Measurements from ENCODE around the gene TAB2.

TAB2 gene

DNA sequence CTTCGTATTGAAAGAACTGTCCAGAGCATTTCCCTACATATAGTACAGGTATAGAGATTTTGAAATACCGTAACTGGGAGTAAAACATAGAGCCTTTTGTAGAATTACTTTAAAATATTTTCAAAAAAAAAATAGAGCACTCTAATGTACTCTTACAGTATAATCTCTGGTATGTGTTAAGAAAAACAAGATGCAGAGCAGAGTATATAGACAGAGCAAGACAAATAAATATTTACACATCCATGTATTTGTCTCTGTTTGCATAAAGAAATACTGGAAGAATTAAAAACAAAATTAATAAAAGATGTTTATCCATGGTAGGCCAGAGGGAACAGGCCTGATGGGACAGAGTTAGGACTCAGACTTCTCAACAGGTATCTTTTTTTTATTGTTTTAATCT lies 54.5 kb downstream of the TAB2 start:
- no peak for DNase-seq (ENCODE audit: low read depth)
- TF ChIP-seq, protein P1, sequence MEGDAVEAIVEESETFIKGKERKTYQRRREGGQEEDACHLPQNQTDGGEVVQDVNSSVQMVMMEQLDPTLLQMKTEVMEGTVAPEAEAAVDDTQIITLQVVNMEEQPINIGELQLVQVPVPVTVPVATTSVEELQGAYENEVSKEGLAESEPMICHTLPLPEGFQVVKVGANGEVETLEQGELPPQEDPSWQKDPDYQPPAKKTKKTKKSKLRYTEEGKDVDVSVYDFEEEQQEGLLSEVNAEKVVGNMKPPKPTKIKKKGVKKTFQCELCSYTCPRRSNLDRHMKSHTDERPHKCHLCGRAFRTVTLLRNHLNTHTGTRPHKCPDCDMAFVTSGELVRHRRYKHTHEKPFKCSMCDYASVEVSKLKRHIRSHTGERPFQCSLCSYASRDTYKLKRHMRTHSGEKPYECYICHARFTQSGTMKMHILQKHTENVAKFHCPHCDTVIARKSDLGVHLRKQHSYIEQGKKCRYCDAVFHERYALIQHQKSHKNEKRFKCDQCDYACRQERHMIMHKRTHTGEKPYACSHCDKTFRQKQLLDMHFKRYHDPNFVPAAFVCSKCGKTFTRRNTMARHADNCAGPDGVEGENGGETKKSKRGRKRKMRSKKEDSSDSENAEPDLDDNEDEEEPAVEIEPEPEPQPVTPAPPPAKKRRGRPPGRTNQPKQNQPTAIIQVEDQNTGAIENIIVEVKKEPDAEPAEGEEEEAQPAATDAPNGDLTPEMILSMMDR (IDR thresholded peaks at IDR 0.05; ENCODE audit: insufficient read depth, low read depth, low read length, missing control alignments), result no peak
- no peak overlapping the region for H3K4me3 ChIP-seq (ENCODE audit: low read length)

DNA sequence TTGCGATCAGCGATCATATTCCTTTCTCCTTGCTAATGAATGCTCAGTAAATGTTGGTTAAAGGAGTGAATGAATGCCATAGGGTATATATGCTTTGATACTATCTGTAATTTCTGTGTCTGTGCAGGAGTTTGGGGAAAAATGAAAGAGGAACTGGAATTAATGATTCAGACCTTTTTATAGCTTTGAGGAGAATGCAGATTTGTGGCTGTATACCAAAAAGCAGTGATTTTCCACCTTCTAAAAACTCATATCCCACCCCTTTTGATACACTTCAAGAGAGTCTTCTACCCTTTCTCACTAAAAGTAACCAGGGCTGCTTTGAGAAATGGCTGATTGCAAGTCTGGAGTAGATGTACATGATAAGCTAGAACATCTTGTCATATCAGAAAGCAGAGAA lies 56.0 kb downstream of the TAB2 start:
- H3K4me3 ChIP-seq (ENCODE audit: low read length), result no peak overlapping the region
- TF ChIP-seq, protein P1 (IDR thresholded peaks at IDR 0.05; ENCODE audit: insufficient read depth, low read depth, low read length, missing control alignments), result no peak
- DNase-seq (ENCODE audit: low read depth), result no peak

DNA sequence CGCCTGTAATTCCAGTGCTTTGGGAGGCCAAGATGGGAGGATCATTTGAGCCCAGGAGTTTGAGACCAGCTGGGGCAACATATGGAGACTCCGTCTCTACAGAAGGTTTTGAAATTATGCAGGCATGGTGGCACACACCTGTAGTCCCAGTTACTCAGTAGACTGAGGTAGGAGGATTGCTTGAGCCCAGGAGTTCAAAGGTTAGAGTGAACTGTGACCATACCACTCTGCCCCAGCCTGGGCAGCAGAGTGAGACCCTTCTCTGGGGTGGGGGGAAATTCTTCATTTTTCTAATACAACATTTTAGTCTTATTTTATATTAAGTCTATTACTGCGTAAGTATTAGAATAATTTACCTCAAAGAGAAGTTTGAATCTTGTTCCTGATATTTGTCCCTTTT lies 62.5 kb downstream of the TAB2 start:
- TF ChIP-seq, protein P1 (IDR thresholded peaks at IDR 0.05; ENCODE audit: insufficient read depth, low read depth, low read length, missing control alignments), result no peak
- DNase-seq (ENCODE audit: low read depth), result no peak
- H3K4me3 ChIP-seq (ENCODE audit: low read length), result no peak overlapping the region

DNA sequence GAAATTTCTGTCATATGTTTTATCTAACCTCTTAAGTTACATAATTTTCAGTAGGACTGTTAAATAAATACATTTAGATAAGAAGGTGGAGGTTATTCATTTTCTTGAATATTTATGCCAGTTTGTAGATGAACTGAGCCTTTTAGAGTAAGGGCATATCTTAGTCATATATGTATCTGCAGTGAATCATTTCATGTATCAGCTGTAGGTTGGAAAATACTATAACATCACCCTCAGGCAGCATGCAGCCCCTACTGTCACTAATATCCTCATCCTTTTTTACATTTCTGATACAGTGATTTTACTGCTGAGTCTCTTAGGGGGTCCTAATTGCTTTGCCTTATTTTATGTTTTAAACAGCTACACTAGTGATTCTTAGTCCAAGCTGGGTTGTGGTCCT lies 63.0 kb downstream of the TAB2 start:
- TF ChIP-seq, protein P1 (IDR thresholded peaks at IDR 0.05; ENCODE audit: insufficient read depth, low read depth, low read length, missing control alignments), result no peak
- H3K4me3 ChIP-seq (ENCODE audit: low read length), result no peak overlapping the region
- DNase-seq (ENCODE audit: low read depth), result peak; percentile 33

DNA sequence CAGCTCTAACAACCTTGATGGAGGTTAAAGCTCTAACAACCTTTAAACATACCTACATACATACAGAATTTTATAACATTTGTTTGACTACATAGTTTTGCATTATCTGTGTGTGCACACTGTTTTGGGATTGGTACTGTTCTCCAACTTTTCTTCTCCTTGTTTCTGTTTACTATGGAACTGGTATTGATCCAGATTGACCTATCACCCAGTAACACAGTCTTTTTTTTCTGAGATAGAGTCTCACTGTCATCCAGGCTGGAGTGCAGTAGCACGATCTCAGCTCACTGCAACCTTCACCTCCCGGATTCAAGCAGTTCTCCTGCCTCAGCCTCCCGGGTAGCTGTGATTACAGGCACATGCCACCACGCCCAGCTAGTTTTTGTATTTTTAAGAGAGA lies 65.9 kb downstream of the TAB2 start:
- TF ChIP-seq, protein P1 (IDR thresholded peaks at IDR 0.05; ENCODE audit: insufficient read depth, low read depth, low read length, missing control alignments), result no peak
- no peak for DNase-seq (ENCODE audit: low read depth)
- H3K4me3 ChIP-seq (ENCODE audit: low read length), result no peak overlapping the region

DNA sequence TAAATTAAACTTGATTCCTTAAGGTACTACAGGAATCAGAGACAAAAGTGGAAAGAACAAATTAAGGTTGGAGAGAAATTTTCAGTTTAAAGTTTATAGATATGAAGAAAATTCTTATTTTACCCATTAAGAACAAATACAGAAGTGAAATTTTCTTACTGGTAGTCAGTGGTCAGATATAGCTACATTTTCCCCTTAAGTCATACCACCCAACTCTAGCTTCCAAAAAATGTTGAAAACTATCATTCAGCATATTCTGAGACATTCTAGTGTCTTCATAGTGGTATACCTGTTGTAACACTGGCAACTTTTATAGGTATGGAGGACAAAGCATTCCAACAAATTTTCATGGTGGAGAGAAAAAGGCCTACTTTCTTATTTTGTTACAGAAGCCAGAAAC lies 67.0 kb downstream of the TAB2 start:
- DNase-seq (ENCODE audit: low read depth), result no peak
- TF ChIP-seq, protein P1 (IDR thresholded peaks at IDR 0.05; ENCODE audit: insufficient read depth, low read depth, low read length, missing control alignments), result no peak
- no peak overlapping the region for H3K4me3 ChIP-seq (ENCODE audit: low read length)

DNA sequence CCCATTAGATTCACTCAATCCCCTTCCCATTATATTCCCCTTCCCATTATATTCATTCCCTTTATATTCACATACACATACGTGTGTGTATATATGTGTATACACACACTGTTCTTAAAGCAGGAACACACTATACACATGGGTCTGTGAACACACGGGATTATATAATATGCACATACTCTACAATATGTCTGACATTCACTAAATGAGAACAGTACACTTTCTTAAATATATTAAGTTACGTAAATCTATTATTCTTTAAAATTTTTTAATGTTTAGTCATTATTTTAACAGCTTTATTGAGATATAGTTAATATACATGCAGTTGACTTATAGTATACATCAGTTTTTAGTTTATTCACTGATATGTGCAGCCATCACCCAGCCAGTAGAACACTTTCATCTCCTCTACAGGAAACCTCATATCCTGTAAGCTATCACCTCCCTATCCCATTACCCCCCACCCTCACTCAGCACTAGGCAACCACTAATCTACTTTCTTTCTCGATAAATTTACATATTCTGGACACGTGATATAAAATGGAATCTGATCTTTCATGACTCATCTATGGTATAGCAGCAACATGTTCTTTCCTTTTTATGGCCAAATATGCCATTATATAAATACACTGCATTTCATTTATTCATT lies 68.6 kb downstream of the TAB2 start:
- no peak for DNase-seq (ENCODE audit: low read depth)
- no peak overlapping the region for H3K4me3 ChIP-seq (ENCODE audit: low read length)
- TF ChIP-seq, protein P1 (IDR thresholded peaks at IDR 0.05; ENCODE audit: insufficient read depth, low read depth, low read length, missing control alignments), result no peak

Measured in epithelial cell of esophagus (primary cell).